Measurements from ENCODE around the gene ZDBF2.

The ZDBF2 gene

GRCh38 chr2:206263959-206264603 is 10.4 kb upstream of the ZDBF2 start:
- Histone ChIP-seq H3K27me3 (ENCODE audit: control insufficient read depth, insufficient read depth, low read length) (peaks cover 83% of the 10 kb centered on the region), H3K4me3 (ENCODE audit: low read depth, low read length) (peak overlapping the region; percentile 3), H3K9ac (ENCODE audit: low read depth, low read length) (no peak overlapping the region)

GRCh38 chr2:206266130-206267125 is 8.0 kb upstream of the ZDBF2 start:
- no peaks in the 10 kb centered on the region for H3K9me3 ChIP-seq (ENCODE audit: control insufficient read depth, insufficient read depth, low read length)
- peaks cover 16% of the 10 kb centered on the region for H3K4me1 ChIP-seq (ENCODE audit: control insufficient read depth, insufficient read depth, low read length)
- H3K27me3 ChIP-seq (ENCODE audit: control insufficient read depth, insufficient read depth, low read length) = peaks cover 73% of the 10 kb centered on the region
- H3K9ac ChIP-seq (ENCODE audit: low read depth, low read length) = no peak overlapping the region
- H3K36me3 ChIP-seq (ENCODE audit: control insufficient read depth, insufficient read depth, low read length) = no peaks in the 10 kb centered on the region
- H3K4me3 ChIP-seq (ENCODE audit: low read depth, low read length) = no peak overlapping the region

More at GRCh38 chr2:206263959-206264603, 10.4 kb upstream of the ZDBF2 start:
- H3K9me3 ChIP-seq (ENCODE audit: control insufficient read depth, insufficient read depth, low read length) = no peaks in the 10 kb centered on the region
- peaks cover 16% of the 10 kb centered on the region for H3K4me1 ChIP-seq (ENCODE audit: control insufficient read depth, insufficient read depth, low read length)
- H3K36me3 ChIP-seq (ENCODE audit: control insufficient read depth, insufficient read depth, low read length) = no peaks in the 10 kb centered on the region

GRCh38 chr2:206267567-206267966 is 6.9 kb upstream of the ZDBF2 start:
- Histone ChIP-seq H3K27me3 (ENCODE audit: control insufficient read depth, insufficient read depth, low read length) (peaks cover 72% of the 10 kb centered on the region), H3K9ac (ENCODE audit: low read depth, low read length) (no peak overlapping the region), H3K4me1 (ENCODE audit: control insufficient read depth, insufficient read depth, low read length) (peaks cover 16% of the 10 kb centered on the region), H3K4me3 (ENCODE audit: low read depth, low read length) (no peak overlapping the region), H3K9me3 (ENCODE audit: control insufficient read depth, insufficient read depth, low read length) (no peaks in the 10 kb centered on the region), H3K36me3 (ENCODE audit: control insufficient read depth, insufficient read depth, low read length) (no peaks in the 10 kb centered on the region)

GRCh38 chr2:206271065-206271464 is 3.4 kb upstream of the ZDBF2 start:
- H3K9ac ChIP-seq (ENCODE audit: low read depth, low read length) = no peak overlapping the region
- peaks cover 54% of the 10 kb centered on the region for H3K27me3 ChIP-seq (ENCODE audit: control insufficient read depth, insufficient read depth, low read length)

GRCh38 chr2:206273905-206274304 is 558 bp upstream of the ZDBF2 start:
- peaks cover 39% of the 10 kb centered on the region for H3K27me3 ChIP-seq (ENCODE audit: control insufficient read depth, insufficient read depth, low read length)
- H3K4me1 ChIP-seq (ENCODE audit: control insufficient read depth, insufficient read depth, low read length) = peaks cover 7% of the 10 kb centered on the region
- H3K9me3 ChIP-seq (ENCODE audit: control insufficient read depth, insufficient read depth, low read length) = no peaks in the 10 kb centered on the region
- no peak overlapping the region for H3K9ac ChIP-seq (ENCODE audit: low read depth, low read length)
- peak overlapping the region; percentile 78 for H3K4me3 ChIP-seq (ENCODE audit: low read depth, low read length)
- H3K36me3 ChIP-seq (ENCODE audit: control insufficient read depth, insufficient read depth, low read length) = no peaks in the 10 kb centered on the region

More at GRCh38 chr2:206271065-206271464, 3.4 kb upstream of the ZDBF2 start:
- H3K4me3 ChIP-seq (ENCODE audit: low read depth, low read length) = no peak overlapping the region
- H3K36me3 ChIP-seq (ENCODE audit: control insufficient read depth, insufficient read depth, low read length) = no peaks in the 10 kb centered on the region
- no peaks in the 10 kb centered on the region for H3K9me3 ChIP-seq (ENCODE audit: control insufficient read depth, insufficient read depth, low read length)
- H3K4me1 ChIP-seq (ENCODE audit: control insufficient read depth, insufficient read depth, low read length) = peaks cover 12% of the 10 kb centered on the region

- peak overlapping the region; percentile 78 for H3K4me3 ChIP-seq (ENCODE audit: low read depth, low read length)
- H3K36me3 ChIP-seq (ENCODE audit: control insufficient read depth, insufficient read depth, low read length) = no peaks in the 10 kb centered on the region
- H3K27me3 ChIP-seq (ENCODE audit: control insufficient read depth, insufficient read depth, low read length) = peaks cover 32% of the 10 kb centered on the region
- peaks cover 7% of the 10 kb centered on the region for H3K4me1 ChIP-seq (ENCODE audit: control insufficient read depth, insufficient read depth, low read length)
- H3K9me3 ChIP-seq (ENCODE audit: control insufficient read depth, insufficient read depth, low read length) = no peaks in the 10 kb centered on the region
- H3K9ac ChIP-seq (ENCODE audit: low read depth, low read length) = no peak overlapping the region
Measured at GRCh38 chr2:206275312-206276055, 1.0 kb downstream of the ZDBF2 start.

GRCh38 chr2:206276169-206276942 is 1.9 kb downstream of the ZDBF2 start:
- Histone ChIP-seq H3K36me3 (ENCODE audit: control insufficient read depth, insufficient read depth, low read length) (no peaks in the 10 kb centered on the region), H3K4me1 (ENCODE audit: control insufficient read depth, insufficient read depth, low read length) (peaks cover 7% of the 10 kb centered on the region), H3K9me3 (ENCODE audit: control insufficient read depth, insufficient read depth, low read length) (no peaks in the 10 kb centered on the region), H3K4me3 (ENCODE audit: low read depth, low read length) (peak overlapping the region; percentile 78), H3K27me3 (ENCODE audit: control insufficient read depth, insufficient read depth, low read length) (peaks cover 26% of the 10 kb centered on the region), H3K9ac (ENCODE audit: low read depth, low read length) (no peak overlapping the region)

- peaks cover 18% of the 10 kb centered on the region for H3K27me3 ChIP-seq (ENCODE audit: control insufficient read depth, insufficient read depth, low read length)
- H3K4me3 ChIP-seq (ENCODE audit: low read depth, low read length) = no peak overlapping the region
Measured at GRCh38 chr2:206277503-206277902, 3.0 kb downstream of the ZDBF2 start.

GRCh38 chr2:206282746-206283145 is 8.3 kb downstream of the ZDBF2 start:
- Histone ChIP-seq H3K9me3 (ENCODE audit: control insufficient read depth, insufficient read depth, low read length) (peaks cover 3% of the 10 kb centered on the region), H3K9ac (ENCODE audit: low read depth, low read length) (no peak overlapping the region), H3K27me3 (ENCODE audit: control insufficient read depth, insufficient read depth, low read length) (no peaks in the 10 kb centered on the region), H3K36me3 (ENCODE audit: control insufficient read depth, insufficient read depth, low read length) (no peaks in the 10 kb centered on the region), H3K4me3 (ENCODE audit: low read depth, low read length) (no peak overlapping the region), H3K4me1 (ENCODE audit: control insufficient read depth, insufficient read depth, low read length) (no peaks in the 10 kb centered on the region)

More at GRCh38 chr2:206277503-206277902, 3.0 kb downstream of the ZDBF2 start:
- no peak overlapping the region for H3K9ac ChIP-seq (ENCODE audit: low read depth, low read length)
- peaks cover 7% of the 10 kb centered on the region for H3K4me1 ChIP-seq (ENCODE audit: control insufficient read depth, insufficient read depth, low read length)
- no peaks in the 10 kb centered on the region for H3K9me3 ChIP-seq (ENCODE audit: control insufficient read depth, insufficient read depth, low read length)
- H3K36me3 ChIP-seq (ENCODE audit: control insufficient read depth, insufficient read depth, low read length) = no peaks in the 10 kb centered on the region

GRCh38 chr2:206287197-206287596 is 12.7 kb downstream of the ZDBF2 start:
- Histone ChIP-seq H3K36me3 (ENCODE audit: control insufficient read depth, insufficient read depth, low read length) (peaks cover 7% of the 10 kb centered on the region), H3K4me1 (ENCODE audit: control insufficient read depth, insufficient read depth, low read length) (no peaks in the 10 kb centered on the region), H3K4me3 (ENCODE audit: low read depth, low read length) (no peak overlapping the region), H3K9me3 (ENCODE audit: control insufficient read depth, insufficient read depth, low read length) (peaks cover 8% of the 10 kb centered on the region), H3K9ac (ENCODE audit: low read depth, low read length) (no peak overlapping the region), H3K27me3 (ENCODE audit: control insufficient read depth, insufficient read depth, low read length) (no peaks in the 10 kb centered on the region)

- Histone ChIP-seq H3K9ac (ENCODE audit: low read depth, low read length) (no peak overlapping the region), H3K4me1 (ENCODE audit: control insufficient read depth, insufficient read depth, low read length) (no peaks in the 10 kb centered on the region), H3K4me3 (ENCODE audit: low read depth, low read length) (no peak overlapping the region), H3K27me3 (ENCODE audit: control insufficient read depth, insufficient read depth, low read length) (no peaks in the 10 kb centered on the region), H3K9me3 (ENCODE audit: control insufficient read depth, insufficient read depth, low read length) (peaks cover 8% of the 10 kb centered on the region), H3K36me3 (ENCODE audit: control insufficient read depth, insufficient read depth, low read length) (peaks cover 7% of the 10 kb centered on the region)
Measured at GRCh38 chr2:206289391-206289790, 14.9 kb downstream of the ZDBF2 start.

Measured in iPS-15b (cell line).